ENCODE results near the gene CFAP46.
A peak's percentile ranks its signal among the peaks of the same experiment; 100 is the strongest.

The CFAP46 gene

GRCh38 chr10:132812520-132812919 lies 129.8 kb downstream of the CFAP46 start:
- Histone ChIP-seq H3K18ac (ENCODE audit: low read length) (no peak overlapping the region), H3K4ac (ENCODE audit: low read length) (no peak overlapping the region), H3K27ac (replicated peaks; ENCODE audit: low read length) (no peak overlapping the region), H3K27me3 (ENCODE audit: control insufficient read depth in 3 of 3, insufficient read depth in 3 of 3, low read depth in 1 of 3, low read length in 3 of 3) (peaks cover 0 to 10% (median 0%) of the 10 kb centered on the region in 3 experiments), H2BK12ac (ENCODE audit: low read length) (no peak overlapping the region), H2BK15ac (ENCODE audit: low read length) (no peak overlapping the region), H2BK5ac (ENCODE audit: low read length) (no peak overlapping the region), H3K4me3 (ENCODE audit: low read length in 2 of 2) (no peak overlapping the region), H3K9ac (ENCODE audit: low read depth, low read length, poor library complexity) (no peak overlapping the region), H2AK5ac (ENCODE audit: low read depth, low read length) (no peak overlapping the region), H2AFZ (ENCODE audit: low read length) (no peak overlapping the region), H3K4me1 (ENCODE audit: control insufficient read depth in 2 of 2, insufficient read depth in 1 of 2, low read depth in 1 of 2, low read length in 2 of 2) (peaks cover 0 to 4% of the 10 kb centered on the region in 2 donors), H3K9me3 (replicated peaks in 1 of 2; ENCODE audit: control insufficient read depth in 2 of 2, insufficient read depth in 1 of 2, low read depth in 1 of 2, low read length in 2 of 2) (no peaks in the 10 kb centered on the region), H3K36me3 (replicated peaks in 1 of 2; ENCODE audit: control insufficient read depth in 2 of 2, insufficient read depth in 2 of 2, low read length in 2 of 2) (no peaks in the 10 kb centered on the region), H4K8ac (ENCODE audit: low read depth, low read length) (no peak overlapping the region), H3K4me2 (ENCODE audit: insufficient read depth, low read length, poor library complexity, severe bottlenecking) (no peak overlapping the region), H4K91ac (ENCODE audit: low read depth, low read length, poor library complexity) (no peak overlapping the region), H3K23ac (ENCODE audit: low read depth, low read length, poor library complexity) (no peak overlapping the region), H3K14ac (ENCODE audit: low read length) (no peak overlapping the region), H3K79me1 (ENCODE audit: low read depth, low read length) (peaks cover 3% of the 10 kb centered on the region), H2BK120ac (ENCODE audit: low read depth, low read length) (no peak overlapping the region)
- WGBS, 2 donors (ENCODE audit: extremely low coverage in 2 of 2, insufficient read length in 2 of 2, insufficient replicate concordance in 1 of 2) = no CpG with 5 or more reads among the region's 11 CpGs
- DNase-seq (ENCODE audit: low spot score) = no peak

- H4K91ac ChIP-seq (ENCODE audit: low read depth, low read length, poor library complexity) = no peak overlapping the region
- H2AK5ac ChIP-seq (ENCODE audit: low read depth, low read length) = peak overlapping the region; percentile 84
- peaks cover 0 to 4% of the 10 kb centered on the region in 2 donors for H3K4me1 ChIP-seq (ENCODE audit: control insufficient read depth in 2 of 2, insufficient read depth in 1 of 2, low read depth in 1 of 2, low read length in 2 of 2)
- H3K4me2 ChIP-seq (ENCODE audit: insufficient read depth, low read length, poor library complexity, severe bottlenecking) = no peak overlapping the region
- H3K79me1 ChIP-seq (ENCODE audit: low read depth, low read length) = peaks cover 3% of the 10 kb centered on the region
- no peak overlapping the region for H3K4ac ChIP-seq (ENCODE audit: low read length)
- peak overlapping the region; percentile 44 for H3K9ac ChIP-seq (ENCODE audit: low read depth, low read length, poor library complexity)
- WGBS, 2 donors (ENCODE audit: extremely low coverage in 2 of 2, insufficient read length in 2 of 2, insufficient replicate concordance in 1 of 2) = no CpG with 5 or more reads among the region's 26 CpGs
- DNase-seq (ENCODE audit: low spot score) = no peak
- H3K36me3 ChIP-seq (replicated peaks in 1 of 2; ENCODE audit: control insufficient read depth in 2 of 2, insufficient read depth in 2 of 2, low read length in 2 of 2) = no peaks in the 10 kb centered on the region
- no peak overlapping the region for H3K4me3 ChIP-seq (ENCODE audit: low read length in 2 of 2)
- H3K27ac ChIP-seq (replicated peaks; ENCODE audit: low read length) = no peak overlapping the region
- peak overlapping the region; percentile 47 for H3K14ac ChIP-seq (ENCODE audit: low read length)
- H3K27me3 ChIP-seq (ENCODE audit: control insufficient read depth in 3 of 3, insufficient read depth in 3 of 3, low read depth in 1 of 3, low read length in 3 of 3) = peaks cover 0 to 10% (median 0%) of the 10 kb centered on the region in 3 experiments
- no peaks in the 10 kb centered on the region for H3K9me3 ChIP-seq (replicated peaks in 1 of 2; ENCODE audit: control insufficient read depth in 2 of 2, insufficient read depth in 1 of 2, low read depth in 1 of 2, low read length in 2 of 2)
- no peak overlapping the region for H2BK120ac ChIP-seq (ENCODE audit: low read depth, low read length)
- H2AFZ ChIP-seq (ENCODE audit: low read length) = no peak overlapping the region
- H3K23ac ChIP-seq (ENCODE audit: low read depth, low read length, poor library complexity) = no peak overlapping the region
- H2BK12ac ChIP-seq (ENCODE audit: low read length) = peak overlapping the region; percentile 41
- peak overlapping the region; percentile 38 for H3K18ac ChIP-seq (ENCODE audit: low read length)
- H4K8ac ChIP-seq (ENCODE audit: low read depth, low read length) = no peak overlapping the region
- no peak overlapping the region for H2BK15ac ChIP-seq (ENCODE audit: low read length)
- no peak overlapping the region for H2BK5ac ChIP-seq (ENCODE audit: low read length)
Measured at GRCh38 chr10:132811891-132812481, 130.4 kb downstream of the CFAP46 start.

GRCh38 chr10:132810807-132811700 lies 131.3 kb downstream of the CFAP46 start:
- peaks cover 3% of the 10 kb centered on the region for H3K79me1 ChIP-seq (ENCODE audit: low read depth, low read length)
- H3K9me3 ChIP-seq (replicated peaks in 1 of 2; ENCODE audit: control insufficient read depth in 2 of 2, insufficient read depth in 1 of 2, low read depth in 1 of 2, low read length in 2 of 2) = no peaks in the 10 kb centered on the region
- H3K14ac ChIP-seq (ENCODE audit: low read length) = peak overlapping the region; percentile 17
- no peak overlapping the region for H3K9ac ChIP-seq (ENCODE audit: low read depth, low read length, poor library complexity)
- peak overlapping the region; percentile 59 for H3K18ac ChIP-seq (ENCODE audit: low read length)
- no peak for DNase-seq (ENCODE audit: low spot score)
- peak overlapping the region; percentile 37 for H3K4ac ChIP-seq (ENCODE audit: low read length)
- WGBS, 2 donors (ENCODE audit: extremely low coverage in 2 of 2, insufficient read length in 2 of 2, insufficient replicate concordance in 1 of 2) = no CpG with 5 or more reads among the region's 33 CpGs
- no peak overlapping the region for H3K23ac ChIP-seq (ENCODE audit: low read depth, low read length, poor library complexity)
- H3K27ac ChIP-seq (replicated peaks; ENCODE audit: low read length) = no peak overlapping the region
- no peak overlapping the region for H4K91ac ChIP-seq (ENCODE audit: low read depth, low read length, poor library complexity)
- H3K4me2 ChIP-seq (ENCODE audit: insufficient read depth, low read length, poor library complexity, severe bottlenecking) = no peak overlapping the region
- H2AK5ac ChIP-seq (ENCODE audit: low read depth, low read length) = peak overlapping the region; percentile 36
- no peaks in the 10 kb centered on the region for H3K36me3 ChIP-seq (replicated peaks in 1 of 2; ENCODE audit: control insufficient read depth in 2 of 2, insufficient read depth in 2 of 2, low read length in 2 of 2)
- H3K4me3 ChIP-seq (ENCODE audit: low read length in 2 of 2) = peak overlapping the region in 1 of 2 donors; percentile 49
- H2BK120ac ChIP-seq (ENCODE audit: low read depth, low read length) = no peak overlapping the region
- peaks cover 0 to 6% (median 0%) of the 10 kb centered on the region in 3 experiments for H3K27me3 ChIP-seq (ENCODE audit: control insufficient read depth in 3 of 3, insufficient read depth in 3 of 3, low read depth in 1 of 3, low read length in 3 of 3)
- peak overlapping the region; percentile 37 for H2BK15ac ChIP-seq (ENCODE audit: low read length)
- H2BK12ac ChIP-seq (ENCODE audit: low read length) = no peak overlapping the region
- H3K4me1 ChIP-seq (ENCODE audit: control insufficient read depth in 2 of 2, insufficient read depth in 1 of 2, low read depth in 1 of 2, low read length in 2 of 2) = peaks cover 0 to 4% of the 10 kb centered on the region in 2 donors
- no peak overlapping the region for H2AFZ ChIP-seq (ENCODE audit: low read length)
- H4K8ac ChIP-seq (ENCODE audit: low read depth, low read length) = no peak overlapping the region
- H2BK5ac ChIP-seq (ENCODE audit: low read length) = peak overlapping the region; percentile 35

All from neuronal stem cell (in vitro differentiated cells).